AG09309 (cell line): ENCODE measurements around the gene PRKCH.

Source experiments
- DNase-seq: peaks from one replicate; pipeline ENCODE4 v3.0.0-alpha.2; 2010; ENCODE audit warnings: low read depth
- H3K4me3 ChIP-seq: 2 replicates; pipeline ENCODE4 v1.5.1; 2011; ENCODE audit warnings: mild to moderate bottlenecking, low read depth, low read length, moderate library complexity; ENCODE audit not compliant: control insufficient read depth
- CTCF ChIP-seq: IDR thresholded peaks from 2 replicates; pipeline ENCODE4 v1.5.1; 2011; ENCODE audit warnings: mild to moderate bottlenecking, low read depth, low read length, inconsistent platforms; ENCODE audit not compliant: insufficient read depth, control insufficient read depth; ENCODE audit errors: missing control alignments

Gene PRKCH

GRCh38 chr14:61343991-61344405 is 22.6 kb downstream of the PRKCH start:
- no peak overlapping the region for H3K4me3 ChIP-seq
- TF ChIP-seq CTCF = no peak
- DNase-seq = no peak

GRCh38 chr14:61344437-61345150 is 23.2 kb downstream of the PRKCH start:
- no peak for TF ChIP-seq CTCF
- no peak overlapping the region for H3K4me3 ChIP-seq
- DNase-seq = no peak

GRCh38 chr14:61345151-61345482 is 23.7 kb downstream of the PRKCH start:
- DNase-seq = no peak
- TF ChIP-seq CTCF = no peak
- no peak overlapping the region for H3K4me3 ChIP-seq

GRCh38 chr14:61346221-61346620 is 24.8 kb downstream of the PRKCH start:
- no peak overlapping the region for H3K4me3 ChIP-seq
- no peak for TF ChIP-seq CTCF
- DNase-seq = no peak

GRCh38 chr14:61346793-61347192 is 25.4 kb downstream of the PRKCH start:
- no peak for DNase-seq
- no peak for TF ChIP-seq CTCF
- H3K4me3 ChIP-seq = no peak overlapping the region

- no peak overlapping the region for H3K4me3 ChIP-seq
- TF ChIP-seq CTCF = no peak
- no peak for DNase-seq
Measured at GRCh38 chr14:61347826-61348443, 26.6 kb downstream of the PRKCH start.
